GM12878 (cell line): ENCODE data around the gene ANTXR1. TPM values are rescaled to one million over a fixed set of nuclear protein-coding genes. Genes with fewer than 3 reads are reported as not detected.

ENCODE experiments used
- ATAC-seq: fragments of 200-7000 bp; cut with Tn5 transposase; 3 replicates; pipeline ENCODE4 v1.9.1; 2020; ENCODE audit warnings: mild to moderate bottlenecking, moderate library complexity
- BruUV-seq: library from RNA; stranded (reverse); fragments of 400-500 nt; replicated peaks from 2 replicates; lab custom pipeline; 2021; lab: Mats Ljungman, UMichigan
- CTCF ChIA-PET: fragments of 300-600 bp; sonication (Branson Sonifier 250); formaldehyde crosslinking; extraction: SDS; loops from one replicate; lab custom pipeline; 2021; ENCODE audit warnings: inconsistent platforms; lab: Yijun Ruan, JAX
- POLR2A ChIA-PET: fragments of 350-600 bp; formaldehyde crosslinking; extraction: SDS; loops from one replicate; lab custom pipeline; 2021; ENCODE audit warnings: inconsistent platforms; lab: Charles Lee
- RAD21 ChIA-PET: fragments of 300-600 bp; sonication (Branson Sonifier 250); formaldehyde crosslinking; loops from one replicate; lab custom pipeline; 2023; ENCODE audit warnings: antibody characterized with exemption; ENCODE audit not compliant: unreplicated experiment; lab: Charles Lee
- SMC1A ChIA-PET: fragments of 300-600 bp; sonication (Branson Sonifier 250); formaldehyde crosslinking; loops from one replicate; lab custom pipeline; 2023; ENCODE audit not compliant: unreplicated experiment, uncharacterized antibody; lab: Charles Lee
- DNase-seq: peaks from one replicate; pipeline ENCODE4 v3.0.0-alpha.2; 2011; ENCODE audit warnings: low read depth, low spot score
- FAIRE-seq: peaks from 3 replicates; lab custom pipeline; 2011; peaks lifted over from hg19 to GRCh38; lab: Jason Lieb, UNC
- H2AFZ ChIP-seq: 2 replicates; pipeline ENCODE4 v1.6.0; 2011; ENCODE audit warnings: low read depth, low read length, control low read depth; ENCODE audit not compliant: control insufficient read depth
- H3K27ac ChIP-seq: 2 replicates; pipeline ENCODE4 v1.5.1; 2011; ENCODE audit warnings: control low read depth; ENCODE audit not compliant: control insufficient read depth, insufficient read depth
- H3K27me3 ChIP-seq, 2 experiments: replicated peaks in 1 of 2; 2 replicates each; pipeline versions ENCODE4 v1.6.0 to v1.6.1; 2011; ENCODE audit warnings: low read length in 1 of 2; ENCODE audit not compliant: control insufficient read depth in 2 of 2, insufficient read depth in 2 of 2
- H3K36me3 ChIP-seq, 2 experiments: 2 replicates each; pipeline ENCODE4 v1.5.1; 2011; ENCODE audit warnings: low read length in 1 of 2; ENCODE audit not compliant: control insufficient read depth in 2 of 2, insufficient read depth in 2 of 2
- H3K4me1 ChIP-seq: 2 replicates; pipeline ENCODE4 v1.6.1; 2011; ENCODE audit warnings: mild to moderate bottlenecking, low read length, moderate library complexity, mixed read lengths; ENCODE audit not compliant: control insufficient read depth, insufficient read depth
- H3K4me2 ChIP-seq: 2 replicates; pipeline ENCODE4 v1.6.0; 2011; ENCODE audit warnings: control low read depth; ENCODE audit not compliant: control insufficient read depth, insufficient read depth
- H3K4me3 ChIP-seq: fragments of 200-600 bp; sonication (generic); 2 replicates; pipeline ENCODE4 v1.5.1; 2016
- H3K79me2 ChIP-seq: 2 replicates; pipeline ENCODE4 v1.6.0; 2011; ENCODE audit warnings: low read length; ENCODE audit not compliant: control insufficient read depth, insufficient read depth
- H3K9ac ChIP-seq: 2 replicates; pipeline ENCODE4 v1.8.0; 2011; ENCODE audit warnings: low read length, control low read depth, mixed read lengths; ENCODE audit not compliant: control insufficient read depth, insufficient read depth
- H3K9me3 ChIP-seq: replicated peaks from 3 replicates; pipeline ENCODE4 v1.5.1; 2011; ENCODE audit warnings: mild to moderate bottlenecking, low read length; ENCODE audit not compliant: control insufficient read depth, insufficient read depth
- H4K20me1 ChIP-seq: 2 replicates; pipeline ENCODE4 v1.6.0; 2011; ENCODE audit not compliant: control insufficient read depth, insufficient read depth
- ATF2 ChIP-seq: IDR thresholded peaks from 2 replicates; pipeline ENCODE4 v1.6.1; 2012; ENCODE audit warnings: low read length, inconsistent platforms
- BHLHE40 ChIP-seq, 2 experiments: fragments of 450-650 bp in 1 of 2; IDR thresholded peaks; 2 replicates each; pipeline ENCODE4 v1.6.1; 2011 to 2017; ENCODE audit warnings: low read depth in 2 of 2, borderline replicate concordance in 1 of 2, improper control_type of control experiment in 1 of 2, low read length in 1 of 2, mild to moderate bottlenecking in 1 of 2
- CHD4 ChIP-seq: fragments of 200-600 bp; sonication (generic); IDR thresholded peaks from 2 replicates; pipeline ENCODE4 v1.6.1; 2016; ENCODE audit warnings: mild to moderate bottlenecking
- EZH2 ChIP-seq: IDR thresholded peaks from 2 replicates; pipeline ENCODE4 v1.6.1; 2012; ENCODE audit warnings: low read depth, mild to moderate bottlenecking, control low read depth, inconsistent platforms, low read length, borderline replicate concordance; ENCODE audit not compliant: control insufficient read depth
- FOXM1 ChIP-seq: IDR thresholded peaks from 2 replicates; pipeline ENCODE4 v1.6.1; 2012; ENCODE audit warnings: low read depth, mild to moderate bottlenecking, inconsistent platforms, low read length, moderate library complexity
- KAT2A ChIP-seq: conservative IDR thresholded peaks from 2 replicates; pipeline ENCODE4 v1.6.1; 2011; ENCODE audit warnings: low read depth, low read length; ENCODE audit not compliant: control insufficient read depth
- MEF2A ChIP-seq: IDR thresholded peaks from 2 replicates; pipeline ENCODE4 v1.6.1; 2011; ENCODE audit warnings: low read depth, mild to moderate bottlenecking, low read length, moderate library complexity; ENCODE audit not compliant: insufficient read depth
- MYC ChIP-seq: IDR thresholded peaks from 2 replicates; pipeline ENCODE4 v1.6.1; 2011; ENCODE audit warnings: mild to moderate bottlenecking, low read length, moderate library complexity, inconsistent platforms; ENCODE audit not compliant: insufficient read depth, insufficient replicate concordance, insufficient read length, severe bottlenecking
- POLR2AphosphoS2 ChIP-seq: IDR thresholded peaks from 2 replicates; pipeline ENCODE4 v1.6.1; 2011; ENCODE audit warnings: low read depth, mild to moderate bottlenecking, low read length, improper control_type of control experiment, moderate library complexity
- SUZ12 ChIP-seq: fragments of 200-600 bp; sonication (generic); IDR thresholded peaks from one replicate; pipeline ENCODE4 v1.6.1; 2018; ENCODE audit warnings: antibody characterized with exemption, mild to moderate bottlenecking; ENCODE audit not compliant: unreplicated experiment
- ZNF687 ChIP-seq: fragments of 450-650 bp; IDR thresholded peaks from 2 replicates; pipeline ENCODE4 v1.6.1; 2017; ENCODE audit warnings: mild to moderate bottlenecking, moderate library complexity
- WGBS: methylation state at CpG from one replicate; pipeline ENCODE4 v1.1.6; 2016; ENCODE audit warnings: low lambda C conversion rate; ENCODE audit not compliant: insufficient replicate concordance, insufficient coverage; ENCODE audit errors: missing lambda C conversion rate; 5-methylcytosine and 5-hydroxymethylcytosine counted together
- in situ Hi-C: fragments of 300-500 bp; cut with MboI; formaldehyde crosslinking; loops from 9 replicates; pipeline ENCODE4 v1.14.3; 2018; ENCODE audit warnings: mixed read lengths
- intact Hi-C: fragments of 100-400 bp; cut with micrococcal nuclease; formaldehyde crosslinking; loops from one replicate; pipeline ENCODE4 v1.14.2; 2022; ENCODE audit not compliant: unreplicated experiment
- polyA plus RNA-seq, 11 experiments: library from polyadenylated mRNA; depleted of rRNA in 4 of 11; unstranded in 6 of 11; stranded (reverse) in 5 of 11; fragments of >200 nt; fragmentation: Nextera tagmentation in 4 of 11; fragmentation: Illumina TruSeq in 1 of 11; extraction: Ambion mirVana in 4 of 11; extraction: Trizol in 1 of 11; gene quantifications; 1 replicate in 1 of 11; 2 replicates in 10 of 11; pipeline versions ENCODE4 v1.2.1 to v1.2.3, GENCODE V29; 2011 to 2016; ENCODE audit warnings: inconsistent platforms in 2 of 11, missing spikeins in 2 of 11, low read depth in 1 of 11
- total RNA-seq, 4 experiments: library from RNA; depleted of rRNA in 3 of 4; stranded (reverse); fragments of >200 nt in 3 of 4; fragmentation: Illumina TruSeq in 1 of 4; extraction: Trizol in 1 of 4; gene quantifications; 2 replicates each; pipeline versions ENCODE4 v1.2.1 to v1.2.3, GENCODE V29; 2013 to 2021
- TF ChIP-seq, protein P1 (sequence below): fragments of 450-650 bp; formaldehyde crosslinking; IDR thresholded peaks from 2 replicates; pipeline ENCODE4 v1.4.0; 2022; ENCODE audit warnings: mild to moderate bottlenecking, moderate library complexity

ANTXR1 gene
- total and polyA plus RNA-seq, 10 of the 15 experiments (the other 5 are each of a cell fraction or from before 2014, with no cell fraction given), result 0.09 to 0.26 TPM; not detected in 8

DNA sequence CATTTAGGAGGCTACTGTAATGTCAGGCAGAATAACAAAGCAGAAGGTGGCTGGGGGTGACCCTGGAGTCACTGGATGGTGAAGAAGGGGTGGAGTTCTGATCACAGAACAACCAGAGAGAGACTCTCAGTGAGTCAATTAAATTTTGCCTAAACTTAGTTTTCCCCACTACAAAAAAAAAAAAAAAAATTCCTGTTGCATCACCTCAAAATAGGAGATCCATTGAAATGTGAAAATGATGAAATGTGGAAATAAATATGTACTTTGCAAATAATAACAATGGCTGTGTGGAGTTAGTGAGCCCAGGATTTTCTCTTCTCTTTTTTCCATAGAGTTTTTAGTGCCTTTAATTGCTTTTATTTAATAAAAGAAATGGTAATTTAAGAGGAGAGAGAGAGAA, 208.5 kb downstream of the ANTXR1 start (continued):
- TF ChIP-seq ZNF687 (no peak), BHLHE40 (IDR thresholded peaks at IDR 0.05; ENCODE audit: borderline replicate concordance in 1 of 2, low read depth in 2 of 2, low read length in 1 of 2) (no peak), POLR2AphosphoS2 (no peak)

DNA sequence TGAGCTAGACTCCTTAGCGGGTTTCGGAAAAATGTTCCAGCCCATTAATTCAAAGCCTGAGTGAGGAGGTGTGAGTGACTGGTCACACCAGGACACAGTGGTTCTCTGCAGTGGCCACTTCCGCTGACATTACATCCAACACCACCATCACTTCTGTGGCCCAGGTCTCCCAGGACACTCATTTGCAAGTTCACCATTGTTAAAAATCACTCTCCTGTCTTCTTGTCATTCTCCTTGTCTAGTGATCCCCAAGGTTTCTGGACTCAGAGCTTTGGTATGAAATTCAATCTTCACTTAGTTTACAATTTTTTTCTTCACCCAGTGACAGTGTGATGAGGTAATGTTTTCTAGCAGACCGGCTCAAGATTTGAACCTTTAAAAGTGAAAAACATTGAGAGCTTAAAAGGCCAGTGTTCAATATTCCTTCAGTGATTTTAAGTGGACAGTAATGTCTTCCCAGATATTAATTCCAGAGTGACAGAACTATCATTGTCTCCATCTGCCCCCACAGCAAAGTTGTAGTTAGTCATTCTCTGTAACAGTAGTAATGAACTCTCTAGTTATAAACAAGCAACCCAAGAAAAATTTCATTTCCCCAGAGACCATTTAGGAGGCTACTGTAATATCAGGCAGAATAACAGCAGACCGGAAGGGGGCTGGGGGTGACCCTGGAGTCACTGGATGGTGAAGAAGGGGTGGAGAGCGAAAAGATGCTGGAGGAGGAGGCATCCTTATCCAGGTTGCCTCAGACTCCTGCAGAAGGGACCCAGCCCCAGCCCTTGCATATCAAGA, 209.2 kb downstream of the ANTXR1 start:
- peaks cover 1 to 7% of the 10 kb centered on the region in 2 experiments; a peak in 3 of 4 replicates for H3K27me3 ChIP-seq
- no peak overlapping the region for H2AFZ ChIP-seq
- ChIA-PET POLR2A (no interaction called here), CTCF (no interaction called here), RAD21 (no interaction called here), SMC1A (no interaction called here)
- H4K20me1 ChIP-seq, result no peaks in the 10 kb centered on the region
- BruUV-seq, result no TSS peak
- no peak overlapping the region for H3K4me3 ChIP-seq
- in situ Hi-C loops (no loop called here), intact Hi-C loops (no loop called here)
- DNase-seq (no peak), FAIRE-seq (no peak), ATAC-seq (no peak)
- no peak overlapping the region for H3K9ac ChIP-seq
- H3K27ac ChIP-seq, result no peak overlapping the region
- WGBS, result 44% methylated on average over 6 of the region's 6 CpGs
- H3K4me1 ChIP-seq, result no peaks in the 10 kb centered on the region
- no peak overlapping the region for H3K4me2 ChIP-seq
- H3K79me2 ChIP-seq, result no peaks in the 10 kb centered on the region
- H3K36me3 ChIP-seq, result no peaks in the 10 kb centered on the region
- no peaks in the 10 kb centered on the region for H3K9me3 ChIP-seq
- TF ChIP-seq MYC, result no peak
- no peak for TF ChIP-seq CHD4
- TF ChIP-seq MEF2A, result no peak
- TF ChIP-seq EZH2, result no peak
- TF ChIP-seq KAT2A, result no peak
- TF ChIP-seq ATF2, result no peak
- no peak for TF ChIP-seq FOXM1
- TF ChIP-seq SUZ12, result no peak
- TF ChIP-seq, protein P1, sequence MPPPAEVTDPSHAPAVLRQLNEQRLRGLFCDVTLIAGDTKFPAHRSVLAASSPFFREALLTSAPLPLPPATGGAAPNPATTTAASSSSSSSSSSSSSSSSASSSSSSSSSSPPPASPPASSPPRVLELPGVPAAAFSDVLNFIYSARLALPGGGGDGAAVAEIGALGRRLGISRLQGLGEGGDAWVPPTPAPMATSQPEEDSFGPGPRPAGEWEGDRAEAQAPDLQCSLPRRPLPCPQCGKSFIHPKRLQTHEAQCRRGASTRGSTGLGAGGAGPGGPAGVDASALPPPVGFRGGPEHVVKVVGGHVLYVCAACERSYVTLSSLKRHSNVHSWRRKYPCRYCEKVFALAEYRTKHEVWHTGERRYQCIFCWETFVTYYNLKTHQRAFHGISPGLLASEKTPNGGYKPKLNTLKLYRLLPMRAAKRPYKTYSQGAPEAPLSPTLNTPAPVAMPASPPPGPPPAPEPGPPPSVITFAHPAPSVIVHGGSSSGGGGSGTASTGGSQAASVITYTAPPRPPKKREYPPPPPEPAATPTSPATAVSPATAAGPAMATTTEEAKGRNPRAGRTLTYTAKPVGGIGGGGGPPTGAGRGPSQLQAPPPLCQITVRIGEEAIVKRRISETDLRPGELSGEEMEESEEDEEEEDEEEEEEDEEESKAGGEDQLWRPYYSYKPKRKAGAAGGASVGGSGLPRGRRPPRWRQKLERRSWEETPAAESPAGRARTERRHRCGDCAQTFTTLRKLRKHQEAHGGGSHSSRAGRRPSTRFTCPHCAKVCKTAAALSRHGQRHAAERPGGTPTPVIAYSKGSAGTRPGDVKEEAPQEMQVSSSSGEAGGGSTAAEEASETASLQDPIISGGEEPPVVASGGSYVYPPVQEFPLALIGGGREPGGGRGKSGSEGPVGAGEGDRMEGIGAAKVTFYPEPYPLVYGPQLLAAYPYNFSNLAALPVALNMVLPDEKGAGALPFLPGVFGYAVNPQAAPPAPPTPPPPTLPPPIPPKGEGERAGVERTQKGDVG, result no peak
